ENCODE data around the gene NELL1. TPM values are rescaled to one million over a fixed set of nuclear protein-coding genes. Genes with fewer than 3 reads are reported as not detected.

Gene NELL1
- total RNA-seq, 1 experiment from 2014 or later: not detected

DNA sequence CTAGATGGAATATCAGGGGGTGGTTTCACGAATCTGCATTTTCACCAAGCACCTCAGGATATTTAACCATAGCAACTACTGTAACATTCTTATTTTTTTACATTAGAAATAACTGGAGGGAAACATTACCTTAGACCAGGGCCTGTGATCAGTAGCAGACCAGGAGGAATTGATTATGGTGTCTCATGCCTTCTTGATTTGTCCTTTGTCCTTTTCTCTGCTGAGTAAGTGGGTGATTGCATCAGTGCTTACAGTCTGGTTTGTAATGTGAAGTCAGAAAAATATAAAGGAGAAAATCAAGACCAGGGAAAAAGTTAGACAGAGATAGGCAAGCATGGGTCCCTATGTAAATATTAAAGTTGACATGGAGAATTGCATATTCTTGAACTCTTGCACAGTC, 703.3 kb downstream of the NELL1 start:
- ATAC-seq: no peak
- intact Hi-C loops (cut with micrococcal nuclease): no loop called here
- TF ChIP-seq EZH2phosphoT487 (IDR thresholded peaks at IDR 0.05; ENCODE audit: borderline replicate concordance, low read length): no peak
- no peak for TF ChIP-seq EZH2 (IDR thresholded peaks at IDR 0.05; ENCODE audit: low read length, unreplicated experiment)
- TF ChIP-seq, protein P1, sequence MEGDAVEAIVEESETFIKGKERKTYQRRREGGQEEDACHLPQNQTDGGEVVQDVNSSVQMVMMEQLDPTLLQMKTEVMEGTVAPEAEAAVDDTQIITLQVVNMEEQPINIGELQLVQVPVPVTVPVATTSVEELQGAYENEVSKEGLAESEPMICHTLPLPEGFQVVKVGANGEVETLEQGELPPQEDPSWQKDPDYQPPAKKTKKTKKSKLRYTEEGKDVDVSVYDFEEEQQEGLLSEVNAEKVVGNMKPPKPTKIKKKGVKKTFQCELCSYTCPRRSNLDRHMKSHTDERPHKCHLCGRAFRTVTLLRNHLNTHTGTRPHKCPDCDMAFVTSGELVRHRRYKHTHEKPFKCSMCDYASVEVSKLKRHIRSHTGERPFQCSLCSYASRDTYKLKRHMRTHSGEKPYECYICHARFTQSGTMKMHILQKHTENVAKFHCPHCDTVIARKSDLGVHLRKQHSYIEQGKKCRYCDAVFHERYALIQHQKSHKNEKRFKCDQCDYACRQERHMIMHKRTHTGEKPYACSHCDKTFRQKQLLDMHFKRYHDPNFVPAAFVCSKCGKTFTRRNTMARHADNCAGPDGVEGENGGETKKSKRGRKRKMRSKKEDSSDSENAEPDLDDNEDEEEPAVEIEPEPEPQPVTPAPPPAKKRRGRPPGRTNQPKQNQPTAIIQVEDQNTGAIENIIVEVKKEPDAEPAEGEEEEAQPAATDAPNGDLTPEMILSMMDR (conservative IDR thresholded peaks at IDR 0.05; ENCODE audit: low read depth, low read length): no peak

DNA sequence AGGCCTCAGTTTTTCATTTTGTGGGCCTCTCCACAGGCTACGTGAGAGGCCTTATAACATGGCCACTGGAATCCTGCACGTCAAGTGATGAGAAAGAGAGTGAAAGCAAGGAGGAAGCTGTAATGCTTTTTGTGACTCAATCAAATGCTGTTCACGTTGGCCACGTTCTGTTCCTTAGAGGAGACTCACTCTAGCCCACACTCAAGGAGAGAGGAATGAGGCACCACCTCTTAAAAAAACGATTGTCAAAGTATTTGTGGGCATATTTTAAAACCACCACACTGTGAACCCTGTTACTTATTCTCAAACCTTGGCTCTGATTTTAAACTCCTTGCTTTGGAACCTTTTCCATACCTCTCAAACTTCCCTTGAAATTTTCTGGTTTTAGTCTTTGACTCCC, 705.0 kb downstream of the NELL1 start:
- intact Hi-C loops (cut with micrococcal nuclease): no loop called here

More for the DNA sequence above, 703.3 kb downstream of the NELL1 start:
- Histone ChIP-seq H2AFZ (ENCODE audit: low read length) (no peak overlapping the region), H3F3A (ENCODE audit: low read length, unreplicated experiment) (no peaks in the 10 kb centered on the region), H3K9ac (ENCODE audit: low read length) (no peak overlapping the region), H3K4me3 (ENCODE audit: low read length) (no peak overlapping the region), H3K27me3 (ENCODE audit: low read length) (no peaks in the 10 kb centered on the region), H3K4me1 (ENCODE audit: insufficient read depth, low read length) (no peaks in the 10 kb centered on the region), H3K9me3 (ENCODE audit: low read length) (no peaks in the 10 kb centered on the region), H3K79me2 (ENCODE audit: low read length) (no peaks in the 10 kb centered on the region), H3K36me3 (ENCODE audit: low read depth, low read length) (no peaks in the 10 kb centered on the region), H3K27ac (ENCODE audit: low read length) (no peak overlapping the region), H4K20me1 (ENCODE audit: low read length) (no peaks in the 10 kb centered on the region), H3K9me2 (replicated peaks; ENCODE audit: low read length) (no peaks in the 10 kb centered on the region), H3K4me2 (ENCODE audit: low read length) (no peak overlapping the region)
- ChIA-PET CTCF (no interaction called here), POLR2A (ENCODE audit: unreplicated experiment) (no interaction called here)
- DNase-seq: no peak
- BruUV-seq (replicated peaks): no TSS peak

More for the DNA sequence above, 705.0 kb downstream of the NELL1 start:
- POLR2A ChIA-PET (ENCODE audit: unreplicated experiment): no interaction called here
- Histone ChIP-seq H3K36me3 (ENCODE audit: low read depth, low read length) (no peaks in the 10 kb centered on the region), H3K9me3 (ENCODE audit: low read length) (no peaks in the 10 kb centered on the region), H4K20me1 (ENCODE audit: low read length) (no peaks in the 10 kb centered on the region), H3K9me2 (replicated peaks; ENCODE audit: low read length) (no peaks in the 10 kb centered on the region), H3K27ac (ENCODE audit: low read length) (no peak overlapping the region), H3K4me2 (ENCODE audit: low read length) (no peak overlapping the region), H3K79me2 (ENCODE audit: low read length) (no peaks in the 10 kb centered on the region), H3K4me1 (ENCODE audit: insufficient read depth, low read length) (no peaks in the 10 kb centered on the region), H3K4me3 (ENCODE audit: low read length) (no peak overlapping the region), H3K9ac (ENCODE audit: low read length) (no peak overlapping the region), H3K27me3 (ENCODE audit: low read length) (no peaks in the 10 kb centered on the region), H2AFZ (ENCODE audit: low read length) (no peak overlapping the region), H3F3A (ENCODE audit: low read length, unreplicated experiment) (no peaks in the 10 kb centered on the region)
- TF ChIP-seq, protein P1 (conservative IDR thresholded peaks at IDR 0.05; ENCODE audit: low read depth, low read length): no peak
- no peak for TF ChIP-seq EZH2phosphoT487 (IDR thresholded peaks at IDR 0.05; ENCODE audit: borderline replicate concordance, low read length)
- no peak for TF ChIP-seq EZH2 (IDR thresholded peaks at IDR 0.05; ENCODE audit: low read length, unreplicated experiment)
- no TSS peak for BruUV-seq (replicated peaks)
- CTCF ChIA-PET: no interaction called here
- no peak for DNase-seq
- ATAC-seq: no peak
